Gastroesophageal sphincter (tissue), 4 donors: ENCODE results near the gene RNASEH2A. TPM values are rescaled to one million over a fixed set of nuclear protein-coding genes. Genes with fewer than 3 reads are reported as not detected.
"Not testable (repeated sequence)": the region's sequence is repeated elsewhere in the genome, so short reads cannot be mapped to it uniquely, and the experiment has no call there.

Source experiments
- ATAC-seq: fragments of 150-250 bp; one replicate; pipeline ENCODE4 v1.9.1; 2016; ENCODE audit warnings: mild to moderate bottlenecking, moderate library complexity
- H3K27ac ChIP-seq, 4 donors: fragments of 200-600 bp; sonication (generic) in 3 of 4; 1 replicate in 3 of 4; 2 replicates in 1 of 4; pipeline ENCODE4 v1.5.1; 2016 to 2019
- H3K27me3 ChIP-seq: fragments of 200-600 bp; sonication (generic); one replicate; pipeline ENCODE4 v1.5.1; 2019
- H3K36me3 ChIP-seq, 2 donors: fragments of 200-600 bp; sonication (generic); one replicate each; pipeline ENCODE4 v1.5.1; 2019; ENCODE audit warnings: control low read depth in 1 of 2
- H3K4me1 ChIP-seq, 3 donors: fragments of 200-600 bp; sonication (generic); 1 replicate in 2 of 3; 2 replicates in 1 of 3; pipeline ENCODE4 v1.5.1; 2016 to 2019; ENCODE audit warnings: control low read depth in 2 of 3
- H3K4me3 ChIP-seq, 2 donors: fragments of 200-600 bp; sonication (generic); one replicate each; pipeline ENCODE4 v1.5.1; 2019; ENCODE audit warnings: mild to moderate bottlenecking in 1 of 2, moderate library complexity in 1 of 2
- H3K9me3 ChIP-seq, 3 donors: fragments of 200-600 bp; sonication (generic); one replicate each; pipeline ENCODE4 v1.5.1; 2017 to 2019; ENCODE audit warnings: control low read depth in 2 of 3
- CTCF ChIP-seq, 4 experiments: fragments of 200-600 bp in 2 of 4; fragments of 450-650 bp in 2 of 4; sonication (generic) in 1 of 4; IDR thresholded peaks; one replicate each; pipeline ENCODE4 v1.5.1; 2017 to 2019; ENCODE audit warnings: antibody characterized with exemption in 4 of 4, mild to moderate bottlenecking in 2 of 4, moderate library complexity in 2 of 4
- EP300 ChIP-seq: sonication (generic); formaldehyde crosslinking; IDR thresholded peaks from one replicate; pipeline ENCODE4 v1.6.1; 2017; ENCODE audit warnings: antibody characterized with exemption, mild to moderate bottlenecking
- POLR2A ChIP-seq, 2 donors: fragments of 450-650 bp; IDR thresholded peaks; one replicate each; pipeline ENCODE4 v1.6.1; 2017; ENCODE audit warnings: antibody characterized with exemption in 2 of 2, mild to moderate bottlenecking in 2 of 2, moderate library complexity in 1 of 2
- POLR2AphosphoS5 ChIP-seq: sonication (generic); formaldehyde crosslinking; IDR thresholded peaks from one replicate; pipeline ENCODE4 v1.6.1; 2017; ENCODE audit warnings: antibody characterized with exemption
- WGBS, 2 donors: methylation state at CpG; one replicate each; pipeline ENCODE4 v1.1.5; 2018; ENCODE audit warnings: low coverage in 1 of 2; 5-methylcytosine and 5-hydroxymethylcytosine counted together
- total RNA-seq, 4 donors: library from RNA; depleted of rRNA; stranded (reverse); fragments of >200 nt; gene quantifications; one replicate each; pipeline ENCODE4 v1.1.0, GENCODE V29; 2016

The RNASEH2A gene
- total RNA-seq, 4 donors from 2014 or later: 2.0 to 9.4 (median 3.7) TPM

DNA sequence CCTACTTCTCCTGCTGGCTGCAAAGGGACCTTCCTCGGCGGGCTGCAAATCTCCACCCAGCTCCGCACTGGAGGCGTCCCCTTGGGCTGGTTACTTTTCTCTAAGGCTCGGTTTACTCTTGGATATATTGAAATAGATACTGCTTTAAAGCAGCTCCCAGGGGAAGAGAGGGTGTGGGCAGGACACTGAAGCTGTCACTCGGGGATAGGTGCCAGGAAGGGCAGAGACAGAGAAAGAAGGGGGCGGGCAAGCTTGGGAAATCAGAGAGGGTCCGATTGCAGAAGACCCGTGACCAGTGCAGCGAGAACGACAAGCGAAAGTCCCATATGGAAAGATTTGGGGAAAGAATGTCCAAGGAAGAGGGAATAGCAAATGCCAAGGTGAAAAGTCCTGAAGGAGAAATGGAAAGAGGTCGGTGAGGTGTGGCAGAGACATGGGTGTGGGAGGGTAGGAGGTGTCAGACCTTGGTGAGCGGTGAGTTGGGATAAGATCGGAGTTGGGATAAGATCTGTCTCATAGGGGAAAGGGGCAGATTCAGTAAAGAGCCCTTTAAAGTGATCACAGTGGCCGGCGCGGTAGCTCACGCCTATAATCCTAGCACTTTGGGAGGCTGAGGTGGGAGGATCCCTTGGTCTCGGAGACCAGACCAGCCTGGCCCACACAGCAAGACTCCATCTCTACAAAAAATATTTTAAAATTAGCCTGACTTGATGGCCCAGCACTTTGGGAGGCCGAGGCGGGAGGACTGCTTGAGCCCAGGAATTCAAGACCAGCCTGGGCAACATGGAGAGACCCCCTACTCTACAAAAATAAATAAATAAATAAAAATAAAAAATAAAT is 3.9 kb upstream of the RNASEH2A start:
- Histone ChIP-seq H3K27me3 (no peaks in the 10 kb centered on the region), H3K4me3 (peak overlapping the region; percentile 73 to 88), H3K9me3 (no peaks in the 10 kb centered on the region), H3K4me1 (peaks cover 0 to 49% (median 21%) of the 10 kb centered on the region in 3 donors), H3K36me3 (peaks cover 0 to 31% of the 10 kb centered on the region in 2 donors), H3K27ac (peak overlapping the region in 3 of 4 donors; percentile 86 to 89 (median 86))
- WGBS, 2 donors: 33 to 42% methylated on average over 8 to 19 of the region's 22 CpGs
- TF ChIP-seq POLR2A (IDR thresholded peaks at IDR 0.05) (no peak), EP300 (no peak), CTCF (IDR thresholded peaks at IDR 0.05) (no peak), POLR2AphosphoS5 (no peak)
- ATAC-seq: no peak

DNA sequence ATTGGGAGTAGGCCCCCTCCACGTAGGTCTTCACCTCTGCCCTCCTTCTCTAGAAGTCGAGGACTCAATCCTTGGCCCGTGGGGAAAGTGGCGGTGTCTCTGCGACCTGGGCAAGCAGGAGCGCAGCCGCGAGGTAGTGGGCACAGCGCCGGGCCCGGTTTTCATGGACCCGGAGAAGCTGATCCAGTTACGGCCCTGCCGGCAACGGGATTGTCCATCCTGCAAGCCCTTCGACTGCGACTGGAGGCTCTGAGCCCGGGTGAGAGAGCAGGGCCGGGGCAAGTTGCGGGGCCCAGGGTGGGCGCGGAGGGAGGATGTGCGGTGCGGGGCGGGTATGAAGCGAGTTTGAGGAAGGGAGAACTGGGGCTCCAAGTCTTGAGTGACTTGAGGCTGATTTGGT is 2.3 kb upstream of the RNASEH2A start:
- TF ChIP-seq CTCF (IDR thresholded peaks at IDR 0.05) (no peak), POLR2AphosphoS5 (no peak)

DNA sequence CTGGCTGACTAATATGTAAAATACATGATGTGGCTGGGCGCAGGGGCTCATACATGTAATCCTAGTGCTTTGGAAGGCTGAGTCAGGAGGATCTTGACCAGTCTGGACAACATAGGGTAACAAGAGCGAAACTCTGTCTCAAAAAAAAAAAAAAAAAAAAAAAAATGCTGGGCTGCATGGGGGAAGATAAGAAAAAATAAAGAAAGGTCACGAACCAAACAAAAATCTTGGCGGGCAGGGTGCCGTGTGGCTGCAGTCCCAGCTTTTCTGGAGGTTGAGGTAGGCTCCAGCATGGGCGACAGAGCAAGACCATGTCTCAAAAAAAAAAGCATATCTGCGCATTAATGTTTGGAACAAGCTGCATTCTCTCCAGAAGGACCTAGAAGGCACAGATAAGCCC is 8.7 kb downstream of the RNASEH2A start:
- Histone ChIP-seq H3K9me3 (no peaks in the 10 kb centered on the region), H3K4me1 (no peaks in the 10 kb centered on the region), H3K27me3 (no peaks in the 10 kb centered on the region), H3K27ac (no peak overlapping the region), H3K36me3 (peaks cover 0 to 39% of the 10 kb centered on the region in 2 donors), H3K4me3 (no peak overlapping the region)
- TF ChIP-seq CTCF (IDR thresholded peaks at IDR 0.05) (no peak), EP300 (no peak), POLR2A (IDR thresholded peaks at IDR 0.05) (no peak), POLR2AphosphoS5 (no peak)
- ATAC-seq: no peak
- 92 to 100% methylated on average over 1 to 5 of the region's 7 CpGs for WGBS, 2 donors

More for the DNA sequence above, 2.3 kb upstream of the RNASEH2A start:
- no peaks in the 10 kb centered on the region for H3K9me3 ChIP-seq
- WGBS, 2 donors: 90% methylated on average over 9 of the region's 26 CpGs; no CpG with 5 or more reads in 1 of the 2 donors
- no peaks in the 10 kb centered on the region for H3K27me3 ChIP-seq
- peaks cover 0 to 49% (median 21%) of the 10 kb centered on the region in 3 donors for H3K4me1 ChIP-seq
- ATAC-seq: no peak
- H3K4me3 ChIP-seq: no peak overlapping the region
- H3K36me3 ChIP-seq: peaks cover 0 to 16% of the 10 kb centered on the region in 2 donors
- H3K27ac ChIP-seq: no peak overlapping the region

- H3K4me3 ChIP-seq, ATAC-seq, H3K27me3 ChIP-seq, H3K4me1 ChIP-seq, H3K9me3 ChIP-seq, H3K27ac ChIP-seq: not testable (repeated sequence)
- 80 to 87% methylated on average over 3 to 5 of the region's 6 CpGs for WGBS, 2 donors
- peaks cover 0 to 26% of the 10 kb centered on the region in 2 donors for H3K36me3 ChIP-seq
These were observed 10.8 kb downstream of the RNASEH2A start for GRCh38 chr19:12817188-12817587.

DNA sequence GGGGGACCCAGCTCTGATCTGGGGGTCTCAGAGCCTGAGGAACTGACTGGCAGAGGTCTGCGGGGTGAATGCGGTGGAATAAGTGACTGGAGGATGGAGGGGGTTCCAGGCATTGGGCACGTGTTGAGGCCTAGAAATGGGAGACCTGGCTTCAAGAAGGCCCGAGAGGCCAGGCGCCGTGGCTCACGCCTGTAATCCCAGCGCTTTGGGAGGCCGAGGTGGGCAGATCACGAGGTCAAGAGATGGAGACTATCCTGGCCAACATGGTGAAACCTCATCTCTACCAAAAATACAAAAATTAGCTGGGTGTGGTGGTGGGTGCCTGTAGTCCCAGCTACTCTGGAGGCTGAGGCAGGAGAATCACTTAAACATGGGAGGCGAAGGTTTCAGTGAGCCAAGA is 11.4 kb downstream of the RNASEH2A start:
- not testable (repeated sequence) for H3K4me1 ChIP-seq, H3K27me3 ChIP-seq, ATAC-seq, H3K27ac ChIP-seq, H3K9me3 ChIP-seq, H3K4me3 ChIP-seq
- WGBS, 2 donors: 91 to 93% methylated on average over 3 to 11 of the region's 11 CpGs
- peaks cover 0 to 20% of the 10 kb centered on the region in 2 donors for H3K36me3 ChIP-seq

DNA sequence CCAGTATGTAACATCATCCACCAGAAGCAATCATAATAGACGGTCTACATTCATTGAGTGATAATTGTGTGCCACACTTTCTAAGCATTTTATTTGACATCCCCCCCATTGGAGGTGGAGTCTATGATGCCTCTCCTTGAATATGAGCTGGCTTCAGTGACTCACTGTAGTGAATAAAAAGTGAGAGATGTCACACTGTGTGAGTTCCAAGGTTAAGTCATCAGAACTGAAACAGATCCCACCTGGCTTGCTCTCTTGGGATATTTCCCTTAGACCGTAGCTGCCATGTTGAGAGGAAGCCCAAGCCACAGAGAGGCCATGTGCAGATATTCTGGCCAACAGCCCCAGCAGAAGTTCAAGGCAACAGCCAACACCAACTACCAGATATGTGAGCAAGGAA is 15.4 kb downstream of the RNASEH2A start:
- Histone ChIP-seq H3K4me1 (peaks cover 0 to 6% (median 0%) of the 10 kb centered on the region in 3 donors), H3K4me3 (no peak overlapping the region), H3K9me3 (peaks cover 0 to 10% (median 0%) of the 10 kb centered on the region in 3 donors), H3K27ac (no peak overlapping the region), H3K27me3 (peaks cover 35% of the 10 kb centered on the region), H3K36me3 (no peaks in the 10 kb centered on the region)
- 50 to 88% methylated on average over 1 to 2 of the region's 2 CpGs for WGBS, 2 donors
- ATAC-seq: no peak
- TF ChIP-seq EP300 (no peak), POLR2A (IDR thresholded peaks at IDR 0.05) (no peak), POLR2AphosphoS5 (no peak), CTCF (IDR thresholded peaks at IDR 0.05) (no peak)
